Thyroid gland (tissue), 4 donors: ENCODE measurements around the gene CD274.

Source experiments
- POLR2A ChIP-seq, 2 donors: fragments of 450-650 bp; IDR thresholded peaks; one replicate each; pipeline ENCODE4 v1.6.1; 2017; ENCODE audit warnings: antibody characterized with exemption in 2 of 2, mild to moderate bottlenecking in 2 of 2, moderate library complexity in 1 of 2
- TF ChIP-seq, protein P1 (sequence below), 6 experiments: fragments of 200-600 bp in 3 of 6; fragments of 450-650 bp in 3 of 6; sonication (generic) in 3 of 6; IDR thresholded peaks; one replicate each; pipeline ENCODE4 v1.5.1; 2016 to 2019; ENCODE audit warnings: antibody characterized with exemption in 6 of 6, mild to moderate bottlenecking in 2 of 6, inconsistent platforms in 1 of 6, moderate library complexity in 1 of 6

DNA sequence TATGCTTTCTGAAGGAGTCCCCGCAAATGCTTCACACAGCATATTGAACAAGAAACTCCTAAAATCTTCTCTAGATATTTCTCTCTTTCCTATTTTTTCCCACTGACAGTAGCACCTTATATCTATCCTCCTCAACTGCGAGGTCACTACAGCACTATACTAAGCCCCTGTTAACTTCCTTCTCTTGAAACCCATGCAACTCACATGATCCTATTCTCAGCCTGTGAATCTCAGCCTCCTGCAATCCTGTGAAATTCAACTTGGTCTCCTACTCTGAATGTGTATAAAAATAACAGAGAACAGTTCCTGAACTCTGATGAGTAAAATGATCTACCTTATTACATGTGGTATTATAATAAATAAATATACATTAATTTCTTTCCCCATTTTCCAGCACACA is 6.5 kb upstream of the CD274 start:
- TF ChIP-seq, protein P1, sequence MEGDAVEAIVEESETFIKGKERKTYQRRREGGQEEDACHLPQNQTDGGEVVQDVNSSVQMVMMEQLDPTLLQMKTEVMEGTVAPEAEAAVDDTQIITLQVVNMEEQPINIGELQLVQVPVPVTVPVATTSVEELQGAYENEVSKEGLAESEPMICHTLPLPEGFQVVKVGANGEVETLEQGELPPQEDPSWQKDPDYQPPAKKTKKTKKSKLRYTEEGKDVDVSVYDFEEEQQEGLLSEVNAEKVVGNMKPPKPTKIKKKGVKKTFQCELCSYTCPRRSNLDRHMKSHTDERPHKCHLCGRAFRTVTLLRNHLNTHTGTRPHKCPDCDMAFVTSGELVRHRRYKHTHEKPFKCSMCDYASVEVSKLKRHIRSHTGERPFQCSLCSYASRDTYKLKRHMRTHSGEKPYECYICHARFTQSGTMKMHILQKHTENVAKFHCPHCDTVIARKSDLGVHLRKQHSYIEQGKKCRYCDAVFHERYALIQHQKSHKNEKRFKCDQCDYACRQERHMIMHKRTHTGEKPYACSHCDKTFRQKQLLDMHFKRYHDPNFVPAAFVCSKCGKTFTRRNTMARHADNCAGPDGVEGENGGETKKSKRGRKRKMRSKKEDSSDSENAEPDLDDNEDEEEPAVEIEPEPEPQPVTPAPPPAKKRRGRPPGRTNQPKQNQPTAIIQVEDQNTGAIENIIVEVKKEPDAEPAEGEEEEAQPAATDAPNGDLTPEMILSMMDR (IDR thresholded peaks at IDR 0.05), result no peak
- no peak for TF ChIP-seq POLR2A (IDR thresholded peaks at IDR 0.05)
